HCT116 (cell line): Measurements from ENCODE around the gene DNAL4. TPM values are rescaled to one million over a fixed set of nuclear protein-coding genes. Genes with fewer than 3 reads are reported as not detected.

Experiments
- ATAC-seq: fragments of 200-7000 bp; cut with Tn5 transposase; 2 replicates; pipeline ENCODE4 v1.9.1; 2020; ENCODE audit warnings: mild to moderate bottlenecking, moderate library complexity
- BruUV-seq: library from RNA; stranded (reverse); fragments of 400-500 nt; replicated peaks from 2 replicates; lab custom pipeline; 2021; lab: Mats Ljungman, UMichigan
- CTCF ChIA-PET: fragments of 300-600 bp; sonication (Branson Sonifier 250); formaldehyde crosslinking; loops from one replicate; lab custom pipeline; 2021; ENCODE audit warnings: antibody characterized with exemption; lab: Charles Lee
- POLR2A ChIA-PET: fragments of 300-600, 350-600 bp; sonication (Branson Sonifier 250); formaldehyde crosslinking; loops from one replicate; lab custom pipeline; 2021; ENCODE audit warnings: antibody characterized with exemption; lab: Charles Lee
- RAD21 ChIA-PET, 2 experiments: fragments of 300-600 bp; sonication (Branson Sonifier 250); formaldehyde crosslinking; loops; one replicate each; lab custom pipeline; 2023; ENCODE audit warnings: low total read pairs in 2 of 2; ENCODE audit not compliant: uncharacterized antibody in 2 of 2, unreplicated experiment in 2 of 2, low non-redundant PET in 1 of 2; lab: Charles Lee
- DNase-seq: peaks from one replicate; pipeline ENCODE4 v3.0.0-alpha.2; 2010; ENCODE audit warnings: low read depth, low spot score
- H2AFZ ChIP-seq: fragments of 200-600 bp; shearing (Covaris generic), sonication (generic); 2 replicates; pipeline ENCODE4 v1.6.1; 2017; ENCODE audit warnings: low read depth, mixed run types, mixed read lengths, antibody characterized with exemption, low read length; ENCODE audit not compliant: poor library complexity, severe bottlenecking
- H3K27ac ChIP-seq: 2 replicates; pipeline ENCODE4 v1.5.1; 2012; ENCODE audit warnings: low read depth, low read length
- H3K27me3 ChIP-seq: fragments of 200-600 bp; sonication (generic); 2 replicates; pipeline ENCODE4 v1.6.1; 2016; ENCODE audit warnings: mixed run types, low read length, mixed read lengths; ENCODE audit not compliant: insufficient read depth
- H3K36me3 ChIP-seq, 2 experiments: fragments of 200-500 bp in 1 of 2; fragments of 200-600 bp in 1 of 2; sonication (Bioruptor generic) in 1 of 2; sonication (generic) in 1 of 2; 2 replicates each; pipeline versions ENCODE4 v1.5.1 to v1.6.1; 2014 to 2016; ENCODE audit warnings: low read length in 2 of 2, inconsistent platforms in 1 of 2, mixed read lengths in 1 of 2, mixed run types in 1 of 2; ENCODE audit not compliant: insufficient read depth in 2 of 2, control insufficient read depth in 1 of 2
- H3K4me1 ChIP-seq, 2 experiments: fragments of 200-600 bp in 1 of 2; sonication (generic) in 1 of 2; 2 replicates each; pipeline versions ENCODE4 v1.5.1 to v1.6.1; 2012 to 2017; ENCODE audit warnings: low read length in 2 of 2, inconsistent platforms in 1 of 2, mild to moderate bottlenecking in 1 of 2, mixed read lengths in 1 of 2, mixed run types in 1 of 2, moderate library complexity in 1 of 2; ENCODE audit not compliant: insufficient read depth in 2 of 2, control insufficient read depth in 1 of 2
- H3K4me2 ChIP-seq: fragments of 200-600 bp; sonication (generic); 2 replicates; pipeline ENCODE4 v1.6.1; 2017; ENCODE audit warnings: mixed run types, low read length, mixed read lengths
- H3K4me3 ChIP-seq, 2 experiments: fragments of 200-600 bp in 1 of 2; sonication (generic) in 1 of 2; replicated peaks in 1 of 2; 2 replicates each; pipeline ENCODE4 v1.5.1; 2011 to 2016; ENCODE audit warnings: low read length in 2 of 2, control low read depth in 1 of 2, low read depth in 1 of 2, mild to moderate bottlenecking in 1 of 2, mixed read lengths in 1 of 2, mixed run types in 1 of 2
- H3K79me2 ChIP-seq: fragments of 200-600 bp; sonication (generic); 2 replicates; pipeline ENCODE4 v1.6.1; 2017; ENCODE audit warnings: mild to moderate bottlenecking, mixed run types, low read length, moderate library complexity, mixed read lengths; ENCODE audit not compliant: insufficient read depth
- H3K9ac ChIP-seq: fragments of 200-600 bp; sonication (generic); 2 replicates; pipeline ENCODE4 v1.6.1; 2016; ENCODE audit warnings: low read length, mixed read lengths
- H3K9me2 ChIP-seq: fragments of 200-600 bp; sonication (generic), shearing (Covaris generic); 2 replicates; pipeline ENCODE4 v1.6.1; 2017; ENCODE audit warnings: mixed run types, mild to moderate bottlenecking, moderate library complexity; ENCODE audit not compliant: insufficient read depth
- H3K9me3 ChIP-seq, 2 experiments: fragments of 200-500 bp in 1 of 2; fragments of 200-600 bp in 1 of 2; sonication (Bioruptor generic) in 1 of 2; sonication (generic) in 1 of 2; 2 replicates each; pipeline ENCODE4 v1.6.1; 2014 to 2017; ENCODE audit warnings: low read length in 2 of 2, mixed read lengths in 2 of 2, inconsistent platforms in 1 of 2, low read depth in 1 of 2, mild to moderate bottlenecking in 1 of 2, mixed run types in 1 of 2, moderate library complexity in 1 of 2; ENCODE audit not compliant: control insufficient read depth in 1 of 2, insufficient read depth in 1 of 2
- H4K20me1 ChIP-seq: fragments of 200-600 bp; sonication (generic), shearing (Covaris generic); 2 replicates; pipeline ENCODE4 v1.6.1; 2017; ENCODE audit warnings: mixed run types, mild to moderate bottlenecking, moderate library complexity; ENCODE audit not compliant: insufficient read depth
- ATF3 ChIP-seq: IDR thresholded peaks from 2 replicates; pipeline ENCODE4 v1.6.1; 2012
- EZH2 ChIP-seq: fragments of 200-600 bp; sonication (generic); IDR thresholded peaks from 2 replicates; pipeline ENCODE4 v1.6.1; 2017; ENCODE audit warnings: antibody characterized with exemption, mixed run types
- MAX ChIP-seq: IDR thresholded peaks from 2 replicates; pipeline ENCODE4 v1.6.1; 2012
- POLR2A ChIP-seq: IDR thresholded peaks from 2 replicates; pipeline ENCODE4 v1.7.0; 2011; ENCODE audit warnings: borderline replicate concordance; ENCODE audit not compliant: insufficient read depth, insufficient read length; ENCODE audit errors: extremely low read depth
- SRF ChIP-seq: IDR thresholded peaks from 2 replicates; pipeline ENCODE4 v1.6.1; 2012; ENCODE audit warnings: low read depth
- intact Hi-C: fragments of 100-400 bp; cut with micrococcal nuclease; formaldehyde crosslinking; loops from 2 replicates; pipeline ENCODE4 v1.10.0; 2022
- total RNA-seq: library from RNA; stranded (reverse); gene quantifications from one replicate; pipeline ENCODE4 v1.2.1, GENCODE V29; 2021; ENCODE audit not compliant: unreplicated experiment

DNAL4 gene
- total RNA-seq, 1 experiment from 2014 or later, result 18.3 TPM

- ATAC-seq (no peak), DNase-seq (no peak)
- no peaks in the 10 kb centered on the region for H3K9me3 ChIP-seq
- CTCF ChIA-PET, result interaction anchor here (1.6 kb wide), 1 partner anchor 12 kb away, joined by 4 read pairs; no protein-coding TSS in a partner anchor
- H2AFZ ChIP-seq, result no peak overlapping the region
- no peak overlapping the region for H3K4me2 ChIP-seq
- no peak overlapping the region for H3K9ac ChIP-seq
- POLR2A ChIA-PET, result no interaction called here
- no peaks in the 10 kb centered on the region for H3K79me2 ChIP-seq
- no peaks in the 10 kb centered on the region for H3K4me1 ChIP-seq
- no peak overlapping the region for H3K4me3 ChIP-seq
- TF ChIP-seq EZH2 (no peak), SRF (no peak)
- intact Hi-C loops, result no loop called here
- H4K20me1 ChIP-seq, result no peaks in the 10 kb centered on the region
- H3K27me3 ChIP-seq, result no peaks in the 10 kb centered on the region
- H3K36me3 ChIP-seq, result peaks cover 40 to 49% of the 10 kb centered on the region in 2 experiments; a peak in 3 of 4 replicates
- RAD21 ChIA-PET, result no interaction called here
- BruUV-seq, result no TSS peak
- H3K9me2 ChIP-seq, result no peaks in the 10 kb centered on the region
- H3K27ac ChIP-seq, result no peak overlapping the region
These were observed 63.5 kb downstream of the DNAL4 start for GRCh38 chr22:38730411-38730871.

- ChIA-PET CTCF (no interaction called here), RAD21 (no interaction called here), POLR2A (no interaction called here)
- Histone ChIP-seq H3K4me1 (no peaks in the 10 kb centered on the region), H2AFZ (no peak overlapping the region), H3K4me3 (no peak overlapping the region), H3K9me3 (no peaks in the 10 kb centered on the region), H3K9ac (no peak overlapping the region), H3K79me2 (no peaks in the 10 kb centered on the region), H3K27ac (no peak overlapping the region), H4K20me1 (no peaks in the 10 kb centered on the region), H3K27me3 (no peaks in the 10 kb centered on the region), H3K4me2 (no peak overlapping the region), H3K36me3 (peaks cover 44 to 49% of the 10 kb centered on the region in 2 experiments; a peak in 3 of 4 replicates), H3K9me2 (no peaks in the 10 kb centered on the region)
- no peak for DNase-seq
- intact Hi-C loops, result no loop called here
- TF ChIP-seq POLR2A, result no peak
- TF ChIP-seq ATF3, result no peak
- TF ChIP-seq MAX, result no peak
- TF ChIP-seq EZH2, result no peak
- no peak for ATAC-seq
- BruUV-seq, result no TSS peak
These were observed 64.0 kb downstream of the DNAL4 start for GRCh38 chr22:38729946-38730345.
